Ovary (tissue), 9 donors: Measurements from ENCODE around the gene ARPP19. TPM values are rescaled to one million over a fixed set of nuclear protein-coding genes. Genes with fewer than 3 reads are reported as not detected.
"Not testable (repeated sequence)": the region's sequence is repeated elsewhere in the genome, so short reads cannot be mapped to it uniquely, and the experiment has no call there.

Source experiments
- DNase-seq, 5 donors: peaks; one replicate each; pipeline ENCODE4 v3.0.0-alpha.2; 2019 to 2020
- H3K27ac ChIP-seq, 2 donors: fragments of 200-600 bp; one replicate each; pipeline versions ENCODE4 v1.5.1 to v1.8.0; 2019 to 2022
- H3K27me3 ChIP-seq: fragments of 200-600 bp; one replicate; pipeline ENCODE4 v1.8.0; 2022
- H3K36me3 ChIP-seq: fragments of 200-600 bp; sonication (generic); one replicate; pipeline ENCODE4 v1.5.1; 2019
- H3K4me1 ChIP-seq: one replicate; pipeline ENCODE4 v1.8.1; 2013; ENCODE audit warnings: mild to moderate bottlenecking, moderate library complexity; ENCODE audit not compliant: insufficient read depth
- H3K4me3 ChIP-seq: fragments of 200-600 bp; sonication (generic); one replicate; pipeline ENCODE4 v1.5.1; 2017
- H3K9me3 ChIP-seq, 2 donors: fragments of 200-600 bp in 1 of 2; sonication (generic) in 1 of 2; one replicate each; pipeline versions ENCODE4 v1.5.1 to v1.8.1; 2013 to 2019; ENCODE audit warnings: mild to moderate bottlenecking in 1 of 2, moderate library complexity in 1 of 2
- CTCF ChIP-seq, 3 donors: fragments of 450-650 bp in 2 of 3; fragments of 200-600 bp in 1 of 3; IDR thresholded peaks; one replicate each; pipeline versions ENCODE4 v1.5.1 to v1.8.0; 2016 to 2022; ENCODE audit warnings: antibody characterized with exemption in 3 of 3, mild to moderate bottlenecking in 1 of 3
- EP300 ChIP-seq: sonication (generic); formaldehyde crosslinking; IDR thresholded peaks from one replicate; pipeline ENCODE4 v1.6.1; 2017; ENCODE audit warnings: antibody characterized with exemption
- POLR2A ChIP-seq: fragments of 450-650 bp; IDR thresholded peaks from one replicate; pipeline ENCODE4 v1.6.1; 2017; ENCODE audit warnings: antibody characterized with exemption, mild to moderate bottlenecking, moderate library complexity
- WGBS, 3 donors: extraction: QIAGEN DNeasy Blood & Tissue Kit in 1 of 3; methylation state at CpG; one replicate each; pipeline versions ENCODE4 v1.1.5 to v1.1.7; 2013 to 2017; 5-methylcytosine and 5-hydroxymethylcytosine counted together
- intact Hi-C, 4 donors: fragments of 100-400 bp; cut with DNase I; formaldehyde crosslinking; loops; one replicate each; pipeline versions ENCODE4 v1.11.0 to v1.15.1; 2022 to 2023
- polyA plus RNA-seq, 2 donors: library from polyadenylated mRNA; stranded (reverse); fragments of 200-250 nt in 1 of 2; fragments of 350-450 nt in 1 of 2; fragmentation: Illumina TruSeq in 1 of 2; extraction: RNeasy Lipid Tissue Mini Kit (QIAGEN cat#74804) in 1 of 2; gene quantifications; one replicate each; pipeline ENCODE4 v1.2.3, GENCODE V29; 2013 to 2014
- total RNA-seq, 7 donors: library from RNA; depleted of rRNA in 2 of 7; stranded (reverse); fragments of >200 nt in 2 of 7; fragmentation: NEBNext Ultra II Directional in 3 of 7; extraction: Animal tissue kit (Norgen Biotek cat#: 25700) in 3 of 7; gene quantifications; one replicate each; pipeline versions ENCODE4 v1.1.0 to v1.2.4, GENCODE V29; 2016 to 2023
- donor health status: DM: no; HTN: no; CAD: no; lungs with moderate emphysema.
- donor health status: DM: no; HTN: no; CAD: no.
- donor health status: Bipolar disorder and iron deficiency.
- donor health status: DM: yes; HTN: yes; CAD: no.
- donor health status: DM: no; HTN: no; CAD: no.
- donor health status: DM: yes; HTN: yes; CAD: no.

Gene ARPP19
- total and polyA plus RNA-seq, 9 donors, result 37.9 to 158 (median 125) TPM

- intact Hi-C loops, result no loop called here
- 3 to 4% (median 4%) methylated on average over 25 of the region's 25 CpGs for WGBS, 3 donors
- no peaks in the 10 kb centered on the region for H3K9me3 ChIP-seq
- peak in 3 of 5 donors; percentile 20 to 49 (median 30) for DNase-seq
- H3K36me3 ChIP-seq, result no peaks in the 10 kb centered on the region
- no peak for TF ChIP-seq EP300
- TF ChIP-seq CTCF (IDR thresholded peaks at IDR 0.05), result no peak
- no peak for TF ChIP-seq POLR2A
- H3K4me1 ChIP-seq, result peaks cover 10% of the 10 kb centered on the region
- peak overlapping the region; percentile 42 for H3K4me3 ChIP-seq
- no peaks in the 10 kb centered on the region for H3K27me3 ChIP-seq
- H3K27ac ChIP-seq, result peak overlapping the region; percentile 78 to 89
Observed at GRCh38 chr15:52567871-52568600, 794 bp downstream of the ARPP19 start.

- intact Hi-C loops, result no loop called here
- Histone ChIP-seq H3K27me3 (no peaks in the 10 kb centered on the region), H3K4me3 (no peak overlapping the region), H3K9me3 (no peaks in the 10 kb centered on the region), H3K4me1 (peaks cover 10% of the 10 kb centered on the region), H3K36me3 (no peaks in the 10 kb centered on the region), H3K27ac (no peak overlapping the region)
- DNase-seq, result no peak
- no peak for TF ChIP-seq CTCF (IDR thresholded peaks at IDR 0.05)
- TF ChIP-seq EP300, result no peak
- TF ChIP-seq POLR2A, result no peak
- 65 to 69% (median 68%) methylated on average over 4 of the region's 4 CpGs for WGBS, 3 donors
Observed at GRCh38 chr15:52566889-52567288, 1.9 kb downstream of the ARPP19 start.

DNA sequence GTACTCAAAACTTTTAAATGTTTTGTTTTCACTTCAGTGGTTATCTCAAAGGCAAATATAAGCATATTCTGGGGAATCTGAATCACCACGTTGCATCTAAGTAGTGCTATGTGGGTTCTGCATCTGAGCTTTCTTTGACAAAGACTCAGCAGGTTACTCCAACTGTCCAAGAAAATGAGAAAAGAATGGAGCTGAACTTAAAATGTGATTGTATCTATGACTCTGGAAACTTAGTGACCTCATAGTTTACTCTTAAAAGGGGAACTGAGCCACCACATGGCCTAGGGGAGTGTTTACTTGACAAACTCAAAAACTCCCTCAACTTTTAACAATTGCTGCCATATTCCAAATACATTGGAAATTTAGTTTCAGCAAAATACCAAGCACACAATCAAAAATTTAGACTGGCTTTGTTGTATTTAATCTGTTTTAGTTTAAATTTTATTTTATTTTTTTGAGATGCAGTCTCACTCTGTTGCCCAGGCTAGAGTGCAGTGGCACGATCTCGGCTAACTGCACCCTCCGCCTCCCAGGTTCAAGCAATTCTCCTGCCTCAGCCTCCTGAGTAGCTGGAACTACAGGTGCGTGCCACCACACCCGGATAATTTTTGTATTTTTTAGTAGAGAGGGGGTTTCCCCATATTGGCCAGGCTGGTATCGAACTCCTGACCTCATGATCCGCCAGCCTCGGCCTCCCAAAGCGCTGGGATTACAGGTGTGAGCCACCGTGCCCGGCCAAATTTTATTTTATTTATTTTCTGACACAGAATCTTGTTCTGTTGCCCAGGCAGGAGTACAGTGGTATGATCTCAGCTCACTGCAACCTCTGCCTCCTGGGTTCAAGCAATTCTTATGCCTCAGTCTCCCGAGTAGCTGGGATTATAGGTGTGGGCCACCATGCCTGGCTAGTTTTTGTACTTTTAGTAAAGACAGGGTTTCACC is 3.1 kb downstream of the ARPP19 start:
- 89 to 91% (median 91%) methylated on average over 13 of the region's 13 CpGs for WGBS, 3 donors
- DNase-seq, intact Hi-C loops, H3K9me3 ChIP-seq, H3K27ac ChIP-seq, H3K36me3 ChIP-seq, H3K4me3 ChIP-seq, H3K27me3 ChIP-seq: not testable (repeated sequence)
- H3K4me1 ChIP-seq, result peaks cover 10% of the 10 kb centered on the region

DNA sequence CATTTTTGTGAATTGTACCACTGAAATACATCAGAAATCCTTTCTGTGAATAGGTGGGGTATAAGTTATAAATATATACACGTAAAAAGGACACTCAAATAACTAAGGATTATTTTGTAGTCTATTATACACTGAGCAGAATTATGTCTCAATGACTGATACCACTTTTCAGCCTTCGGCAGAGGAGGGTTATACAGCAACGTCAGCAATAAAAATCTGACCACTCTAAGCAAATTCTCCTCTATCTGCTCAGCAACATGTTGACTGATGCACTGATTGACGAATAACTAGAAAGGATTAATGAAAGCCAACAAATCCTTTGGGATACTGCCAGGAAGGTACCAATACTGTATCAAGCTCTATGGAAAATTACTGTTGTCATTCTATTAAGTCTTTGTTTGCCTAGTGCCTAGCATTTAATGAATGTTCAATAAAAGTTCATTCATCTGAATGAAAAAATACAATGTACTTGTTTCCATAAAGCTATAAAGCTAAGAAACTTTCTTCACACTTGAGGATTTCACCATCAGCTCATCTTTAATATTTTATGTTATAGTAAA is 5.2 kb downstream of the ARPP19 start:
- Histone ChIP-seq H3K9me3 (no peaks in the 10 kb centered on the region), H3K4me1 (peaks cover 13% of the 10 kb centered on the region), H3K36me3 (no peaks in the 10 kb centered on the region), H3K27ac (no peak overlapping the region), H3K27me3 (no peaks in the 10 kb centered on the region), H3K4me3 (no peak overlapping the region)
- DNase-seq, result no peak
- TF ChIP-seq CTCF (IDR thresholded peaks at IDR 0.05) (no peak), EP300 (no peak), POLR2A (no peak)
- WGBS, 3 donors, result 85 to 89% (median 87%) methylated on average over 4 of the region's 4 CpGs
- intact Hi-C loops, result no loop called here
